NCI-H748 (cell line): ENCODE measurements around the gene MMP3.

ENCODE experiments used
- DNase-seq: peaks from one replicate; lab custom pipeline; 2025; ENCODE audit not compliant: unreplicated experiment; lab: John Stamatoyannopoulos, UW

MMP3 gene

DNA sequence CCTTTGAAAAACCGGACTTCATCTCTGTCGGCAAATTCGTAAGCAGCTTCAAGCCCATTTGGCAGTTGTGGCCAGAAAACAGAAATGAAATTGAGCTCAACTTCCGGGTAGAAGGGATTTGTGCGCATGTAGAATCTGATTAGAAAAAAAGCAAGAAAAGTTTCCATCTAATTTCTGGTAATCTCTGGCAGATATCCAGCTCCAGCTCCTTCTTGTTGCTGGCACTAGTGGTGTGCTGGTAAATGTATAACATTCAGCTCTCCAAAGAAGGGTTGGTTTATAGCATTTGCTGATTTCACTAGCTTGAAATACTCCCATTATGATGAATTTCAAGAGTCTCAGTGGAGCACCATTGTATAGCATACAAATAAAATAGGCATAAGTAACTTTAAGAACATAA is 50.8 kb downstream of the MMP3 start:
- DNase-seq: no peak

DNA sequence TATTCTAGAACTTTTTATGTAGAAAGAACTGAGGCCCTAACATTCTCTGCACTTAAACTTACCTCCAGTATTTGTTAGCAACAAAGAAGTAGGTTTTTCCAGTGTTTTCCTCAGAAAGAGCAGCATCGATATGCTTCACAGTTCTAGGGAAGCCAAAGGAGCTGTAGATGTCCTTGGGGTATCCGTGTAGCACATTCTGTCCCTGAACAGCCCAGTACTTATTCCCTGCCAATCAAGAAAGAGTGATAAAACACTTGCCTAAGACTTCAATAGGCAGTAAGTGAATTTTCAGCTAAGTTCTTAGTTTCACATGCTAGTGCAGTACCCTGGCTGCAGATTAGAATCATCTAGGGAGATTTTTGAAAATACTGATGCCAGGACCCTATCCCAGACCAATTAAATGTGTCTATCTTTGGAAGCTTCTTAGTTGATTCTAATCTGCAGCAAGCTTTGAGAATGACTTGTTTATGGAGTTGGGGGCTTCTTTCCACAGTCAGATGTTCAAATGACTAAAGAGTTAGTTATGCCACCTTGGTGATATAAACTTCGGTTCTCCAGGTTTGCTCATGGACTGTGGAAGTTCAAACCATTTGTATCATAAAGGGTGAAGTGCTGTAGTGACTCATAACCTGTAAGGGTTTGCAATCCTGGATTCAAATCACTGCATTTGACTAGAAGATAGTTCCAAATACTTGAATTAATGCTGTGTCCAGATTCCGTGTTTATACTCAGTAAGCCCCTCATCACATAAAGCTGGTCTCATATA is 52.0 kb downstream of the MMP3 start:
- no peak for DNase-seq

GRCh38 chr11:102788334-102788995 is 54.9 kb downstream of the MMP3 start:
- no peak for DNase-seq
